B cell (primary cell): ENCODE results near the gene KCNJ11. TPM values are rescaled to one million over a fixed set of nuclear protein-coding genes. Genes with fewer than 3 reads are reported as not detected.
A peak's percentile ranks its signal among the peaks of the same experiment; 100 is the strongest.

ENCODE experiments used
- ATAC-seq: fragments of 200-7000 bp; cut with Tn5 transposase; one replicate; pipeline ENCODE4 v1.10.0; 2021; ENCODE audit warnings: low read depth, mild to moderate bottlenecking, moderate number of reproducible peaks, moderate library complexity
- CTCF ChIA-PET: fragments of 350-600 bp; sonication (Branson Sonifier 250); formaldehyde crosslinking; loops from one replicate; lab custom pipeline; 2021; ENCODE audit warnings: antibody characterized with exemption, inconsistent platforms; lab: Charles Lee
- POLR2A ChIA-PET: fragments of 350-600 bp; sonication (Branson Sonifier 250); formaldehyde crosslinking; loops from one replicate; lab custom pipeline; 2021; ENCODE audit warnings: antibody characterized with exemption; lab: Charles Lee
- DNase-seq: peaks from one replicate; pipeline ENCODE4 v3.0.0; 2013
- H2AFZ ChIP-seq: 2 replicates; pipeline ENCODE4 v1.6.1; 2012; ENCODE audit warnings: mild to moderate bottlenecking, low read depth, low read length; ENCODE audit not compliant: insufficient read depth, poor library complexity, severe bottlenecking
- H3K27ac ChIP-seq, 2 donors: 1 replicate in 1 of 2; 2 replicates in 1 of 2; pipeline ENCODE4 v1.5.1; 2012 to 2013; ENCODE audit warnings: low read length in 2 of 2, mild to moderate bottlenecking in 2 of 2, moderate library complexity in 1 of 2
- H3K27me3 ChIP-seq, 4 experiments: fragments of 200-600 bp in 1 of 4; sonication (generic) in 1 of 4; replicated peaks in 1 of 4; 1 replicate in 2 of 4; 2 replicates in 2 of 4; pipeline versions ENCODE4 v1.6.1 to v1.7.0; 2013 to 2016; ENCODE audit warnings: low read length in 3 of 4, mild to moderate bottlenecking in 2 of 4, mixed read lengths in 1 of 4, moderate library complexity in 1 of 4; ENCODE audit not compliant: insufficient read depth in 4 of 4, control insufficient read depth in 3 of 4; ENCODE audit errors: control extremely low read depth in 1 of 4
- H3K36me3 ChIP-seq, 2 experiments: replicated peaks in 1 of 2; 1 replicate in 1 of 2; 2 replicates in 1 of 2; pipeline versions ENCODE4 v1.6.1 to v1.7.1; 2013; ENCODE audit warnings: low read length in 1 of 2; ENCODE audit not compliant: insufficient read depth in 2 of 2, control insufficient read depth in 1 of 2; ENCODE audit errors: control extremely low read depth in 1 of 2, extremely low read depth in 1 of 2
- H3K4me1 ChIP-seq, 2 donors: fragments of 200-600 bp in 1 of 2; sonication (generic) in 1 of 2; 1 replicate in 1 of 2; 2 replicates in 1 of 2; pipeline versions ENCODE4 v1.5.1 to v1.6.1; 2013 to 2017; ENCODE audit warnings: low read length in 2 of 2; ENCODE audit not compliant: control insufficient read depth in 2 of 2, insufficient read depth in 2 of 2
- H3K4me2 ChIP-seq: replicated peaks from 2 replicates; pipeline ENCODE3; 2012; ENCODE audit warnings: mild to moderate bottlenecking, low read depth, low read length; ENCODE audit not compliant: poor library complexity, severe bottlenecking
- H3K4me3 ChIP-seq, 5 experiments: fragments of 200-600 bp in 1 of 5; sonication (generic) in 1 of 5; 1 replicate in 3 of 5; 2 replicates in 2 of 5; pipeline versions ENCODE4 v1.5.1 to v1.7.0; 2011 to 2016; ENCODE audit warnings: low read length in 4 of 5, mild to moderate bottlenecking in 4 of 5, low read depth in 2 of 5, control low read depth in 1 of 5, moderate library complexity in 1 of 5; ENCODE audit not compliant: insufficient read depth in 1 of 5; ENCODE audit errors: control extremely low read depth in 1 of 5, extremely low read depth in 1 of 5
- H3K79me2 ChIP-seq: fragments of 200-600 bp; sonication (generic); one replicate; pipeline ENCODE4 v1.6.0; 2016; ENCODE audit warnings: low read length; ENCODE audit not compliant: control insufficient read depth, insufficient read depth
- H3K9ac ChIP-seq: fragments of 200-600 bp; sonication (generic); 2 replicates; pipeline ENCODE4 v1.6.1; 2017; ENCODE audit warnings: mild to moderate bottlenecking, low read length, moderate library complexity
- H3K9me3 ChIP-seq, 3 donors: one replicate each; pipeline versions ENCODE4 v1.6.1 to v1.7.1; 2013; ENCODE audit warnings: low read length in 2 of 3; ENCODE audit not compliant: control insufficient read depth in 2 of 3, insufficient read depth in 1 of 3; ENCODE audit errors: control extremely low read depth in 1 of 3
- H4K20me1 ChIP-seq: 2 replicates; pipeline ENCODE4 v1.6.0; 2012; ENCODE audit warnings: mild to moderate bottlenecking, low read length; ENCODE audit not compliant: insufficient read depth, control insufficient read depth, poor library complexity, severe bottlenecking
- H3K27ac Mint-ChIP-seq: one replicate; pipeline ENCODE4 v1.8.0; 2021; ENCODE audit warnings: mixed read lengths
- H3K27me3 Mint-ChIP-seq: one replicate; pipeline ENCODE4 v1.8.0; 2021; ENCODE audit warnings: mixed read lengths
- H3K4me1 Mint-ChIP-seq: one replicate; pipeline ENCODE4 v1.8.0; 2021; ENCODE audit warnings: mixed read lengths
- H3K4me3 Mint-ChIP-seq: one replicate; pipeline ENCODE4 v1.8.0; 2021; ENCODE audit warnings: mixed read lengths
- H3K9me3 Mint-ChIP-seq: one replicate; pipeline ENCODE4 v1.8.0; 2022; ENCODE audit warnings: mixed read lengths; ENCODE audit not compliant: insufficient read depth
- EZH2 ChIP-seq: IDR thresholded peaks from 2 replicates; pipeline ENCODE4 v1.6.1; 2012; ENCODE audit warnings: borderline replicate concordance, low read depth, mild to moderate bottlenecking, moderate library complexity, low read length; ENCODE audit not compliant: insufficient read depth, poor library complexity, severe bottlenecking
- WGBS: methylation state at CpG from one replicate; pipeline ENCODE4 v1.1.5; 2013; ENCODE audit warnings: missing lambda C conversion rate; ENCODE audit not compliant: insufficient coverage; 5-methylcytosine and 5-hydroxymethylcytosine counted together
- intact Hi-C: fragments of 100-400 bp; cut with micrococcal nuclease; formaldehyde crosslinking; loops from one replicate; pipeline ENCODE4 v1.10.0; 2022
- polyA plus RNA-seq: library from polyadenylated mRNA; depleted of rRNA; stranded (reverse); fragments of >200 nt; gene quantifications from 2 replicates; pipeline ENCODE4 v1.2.3, GENCODE V29; 2012
- total RNA-seq, 2 donors: library from RNA; stranded (reverse); fragments of 120-200 nt in 1 of 2; gene quantifications; 1 replicate in 1 of 2; 2 replicates in 1 of 2; pipeline versions ENCODE4 v1.2.3 to v1.2.4, GENCODE V29; 2013 to 2022
- TF ChIP-seq, protein P1 (sequence below): fragments of 200-600 bp; IDR thresholded peaks from one replicate; pipeline ENCODE4 v1.8.0; 2022; ENCODE audit warnings: antibody characterized with exemption, mild to moderate bottlenecking

Gene KCNJ11
- total and polyA plus RNA-seq, 2 donors (not counting 1 experiment from before 2014, with no cell fraction given) = 1.4 to 2.1 TPM

DNA sequence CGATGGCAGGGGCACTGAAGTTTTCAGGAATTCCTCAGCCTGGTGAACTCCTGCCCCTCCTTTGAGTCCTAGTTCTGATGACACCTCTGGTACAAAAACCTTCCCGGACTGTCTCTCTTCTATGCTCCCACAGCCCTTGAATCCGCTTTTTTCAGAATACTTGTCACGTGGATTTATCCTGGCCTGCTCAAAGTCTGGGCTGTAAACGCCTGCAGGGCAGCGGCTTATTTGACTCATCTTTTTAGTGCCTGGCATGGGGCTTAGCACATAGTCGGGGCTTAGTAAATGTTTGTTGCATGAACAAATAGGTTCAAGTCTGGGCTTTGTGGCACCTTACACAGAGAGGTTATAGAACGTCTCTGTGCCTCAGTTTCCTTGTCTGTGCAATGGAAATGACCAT is 13.4 kb upstream of the KCNJ11 start:
- peaks cover 19% of the 10 kb centered on the region for H3K4me1 Mint-ChIP-seq
- Histone ChIP-seq H3K4me3 (no peak overlapping the region), H3K36me3 (no peaks in the 10 kb centered on the region), H2AFZ (no peak overlapping the region), H3K4me1 (peaks cover 13 to 26% of the 10 kb centered on the region in 2 donors), H3K9ac (no peak overlapping the region), H3K4me2 (no peak overlapping the region), H4K20me1 (no peaks in the 10 kb centered on the region), H3K27me3 (no peaks in the 10 kb centered on the region), H3K79me2 (no peaks in the 10 kb centered on the region), H3K27ac (no peak overlapping the region), H3K9me3 (no peaks in the 10 kb centered on the region)
- DNase-seq (no peak), ATAC-seq (no peak)
- TF ChIP-seq, protein P1, sequence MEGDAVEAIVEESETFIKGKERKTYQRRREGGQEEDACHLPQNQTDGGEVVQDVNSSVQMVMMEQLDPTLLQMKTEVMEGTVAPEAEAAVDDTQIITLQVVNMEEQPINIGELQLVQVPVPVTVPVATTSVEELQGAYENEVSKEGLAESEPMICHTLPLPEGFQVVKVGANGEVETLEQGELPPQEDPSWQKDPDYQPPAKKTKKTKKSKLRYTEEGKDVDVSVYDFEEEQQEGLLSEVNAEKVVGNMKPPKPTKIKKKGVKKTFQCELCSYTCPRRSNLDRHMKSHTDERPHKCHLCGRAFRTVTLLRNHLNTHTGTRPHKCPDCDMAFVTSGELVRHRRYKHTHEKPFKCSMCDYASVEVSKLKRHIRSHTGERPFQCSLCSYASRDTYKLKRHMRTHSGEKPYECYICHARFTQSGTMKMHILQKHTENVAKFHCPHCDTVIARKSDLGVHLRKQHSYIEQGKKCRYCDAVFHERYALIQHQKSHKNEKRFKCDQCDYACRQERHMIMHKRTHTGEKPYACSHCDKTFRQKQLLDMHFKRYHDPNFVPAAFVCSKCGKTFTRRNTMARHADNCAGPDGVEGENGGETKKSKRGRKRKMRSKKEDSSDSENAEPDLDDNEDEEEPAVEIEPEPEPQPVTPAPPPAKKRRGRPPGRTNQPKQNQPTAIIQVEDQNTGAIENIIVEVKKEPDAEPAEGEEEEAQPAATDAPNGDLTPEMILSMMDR = no peak
- TF ChIP-seq EZH2 = no peak
- WGBS = 96% methylated on average over 8 of the region's 8 CpGs
- intact Hi-C loops = no loop called here
- H3K27ac Mint-ChIP-seq = no peak overlapping the region
- CTCF ChIA-PET = interaction anchor here (2.3 kb wide), 1 partner anchor 13 kb away, joined by 8 read pairs; the partner anchor contains the start of gene KCNJ11
- no peaks in the 10 kb centered on the region for H3K9me3 Mint-ChIP-seq
- POLR2A ChIA-PET = no interaction called here
- H3K4me3 Mint-ChIP-seq = no peak overlapping the region
- no peaks in the 10 kb centered on the region for H3K27me3 Mint-ChIP-seq

DNA sequence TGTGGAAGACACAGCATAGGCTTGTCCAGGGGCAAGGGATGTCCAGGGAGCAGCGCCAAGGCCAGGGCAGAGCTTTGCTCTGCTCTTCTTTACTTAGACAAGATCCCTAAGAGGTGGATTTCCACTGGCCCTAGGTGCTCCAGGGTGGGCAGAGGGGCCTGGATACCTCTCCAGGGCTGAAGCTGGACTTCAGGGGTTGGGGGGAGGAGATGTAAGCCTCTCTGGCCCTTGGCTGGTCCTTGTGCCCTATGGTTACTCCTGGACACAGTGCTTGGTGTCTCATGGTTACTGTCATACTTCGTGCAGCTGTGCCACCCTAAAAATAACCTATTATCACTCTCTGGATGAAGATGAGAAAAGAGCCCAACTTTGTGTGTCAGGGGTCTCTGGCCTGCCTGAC is 12.9 kb upstream of the KCNJ11 start:
- Histone ChIP-seq H3K4me2 (peak overlapping the region; percentile 51), H3K79me2 (no peaks in the 10 kb centered on the region), H3K27me3 (no peaks in the 10 kb centered on the region), H3K36me3 (no peaks in the 10 kb centered on the region), H2AFZ (peak overlapping the region; percentile 30), H3K4me3 (no peak overlapping the region), H4K20me1 (no peaks in the 10 kb centered on the region), H3K4me1 (peaks cover 13 to 26% of the 10 kb centered on the region in 2 donors), H3K9ac (peak overlapping the region; percentile 47), H3K27ac (peak overlapping the region; percentile 43 to 67), H3K9me3 (no peaks in the 10 kb centered on the region)
- CTCF ChIA-PET = interaction anchor here (2.3 kb wide), 1 partner anchor 12 kb away, joined by 8 read pairs; the partner anchor contains the start of gene KCNJ11
- intact Hi-C loops = no loop called here
- WGBS = 100% methylated on average over 1 of the region's 2 CpGs
- ATAC-seq (no peak), DNase-seq (no peak)
- POLR2A ChIA-PET = no interaction called here
- Mint-ChIP-seq H3K9me3 (no peaks in the 10 kb centered on the region), H3K27ac (peak overlapping the region; percentile 77), H3K4me3 (no peak overlapping the region), H3K4me1 (peaks cover 19% of the 10 kb centered on the region), H3K27me3 (no peaks in the 10 kb centered on the region)
- TF ChIP-seq EZH2 = no peak
- TF ChIP-seq, protein P1 = no peak
